GM19438 (cell line): ENCODE data around the gene BTBD6.

ENCODE experiments used
- ATAC-seq: cut with Tn5 transposase; IDR thresholded peaks from one replicate; pipeline ENCODE4 v1.9.1; 2021; ENCODE audit warnings: low read depth; ENCODE audit not compliant: unreplicated experiment

Gene BTBD6

DNA sequence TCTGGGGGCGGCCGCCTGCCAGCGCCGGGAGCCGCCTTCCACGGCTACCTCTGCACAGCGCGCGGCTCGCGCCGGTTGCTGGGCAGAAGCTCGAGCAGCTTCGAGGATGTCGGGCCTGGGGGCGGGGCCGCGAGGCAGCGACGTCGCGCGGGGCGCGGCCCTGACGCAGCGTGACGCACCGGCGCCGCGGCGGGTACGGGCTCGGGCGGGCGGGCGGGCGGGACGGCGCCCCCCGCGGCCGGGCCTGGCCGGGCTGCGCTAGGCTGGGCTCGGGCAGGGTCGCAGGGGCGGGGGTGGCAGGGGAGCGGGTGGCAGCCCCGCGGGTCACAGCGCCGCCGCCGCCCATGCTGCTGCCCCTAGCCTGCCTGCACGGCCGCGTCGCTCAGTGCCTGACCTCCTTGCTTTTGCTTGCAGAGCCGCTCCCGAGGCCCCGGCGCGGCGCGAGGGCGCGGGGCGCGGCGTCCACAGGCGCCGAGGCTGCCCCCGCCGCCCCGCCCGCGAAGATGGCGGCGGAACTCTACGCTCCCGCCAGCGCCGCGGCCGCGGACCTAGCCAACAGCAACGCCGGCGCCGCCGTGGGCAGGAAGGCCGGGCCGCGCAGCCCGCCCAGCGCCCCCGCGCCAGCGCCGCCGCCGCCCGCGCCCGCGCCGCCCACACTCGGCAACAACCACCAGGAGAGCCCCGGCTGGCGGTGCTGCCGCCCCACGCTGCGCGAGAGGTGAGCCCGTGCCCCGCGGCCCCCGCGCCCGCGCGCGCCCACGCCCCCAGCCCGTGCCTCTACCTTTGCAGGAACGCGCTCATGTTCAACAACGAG lies at the start of gene BTBD6:
TSS of gene BTBD6 (plus strand) at position 166 of the 814 bp plus-strand sequence. CDS start at position 345, 179 bp downstream.
- peak; percentile 77 for ATAC-seq

DNA sequence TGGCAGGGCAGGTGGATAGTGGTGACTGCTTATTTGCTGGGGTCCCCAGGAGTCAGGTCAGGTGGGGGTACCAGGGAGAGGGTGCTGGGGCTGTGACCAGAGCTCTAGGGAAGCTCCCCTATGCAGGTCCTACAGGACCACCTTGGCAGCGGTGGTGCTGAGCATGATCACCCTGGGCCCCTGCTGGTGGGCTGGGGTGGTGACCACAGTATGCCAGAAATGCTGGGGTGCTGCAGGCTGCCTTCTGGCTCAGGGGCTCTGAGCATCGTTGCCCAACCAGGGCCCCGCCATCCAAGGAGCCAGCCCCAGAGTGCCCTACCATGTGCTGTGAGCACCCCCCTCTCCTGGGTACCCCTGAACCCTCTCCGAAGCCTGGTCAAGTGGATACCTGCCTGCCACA lies 49.7 kb upstream of the BTBD6 start:
- ATAC-seq, result no peak

DNA sequence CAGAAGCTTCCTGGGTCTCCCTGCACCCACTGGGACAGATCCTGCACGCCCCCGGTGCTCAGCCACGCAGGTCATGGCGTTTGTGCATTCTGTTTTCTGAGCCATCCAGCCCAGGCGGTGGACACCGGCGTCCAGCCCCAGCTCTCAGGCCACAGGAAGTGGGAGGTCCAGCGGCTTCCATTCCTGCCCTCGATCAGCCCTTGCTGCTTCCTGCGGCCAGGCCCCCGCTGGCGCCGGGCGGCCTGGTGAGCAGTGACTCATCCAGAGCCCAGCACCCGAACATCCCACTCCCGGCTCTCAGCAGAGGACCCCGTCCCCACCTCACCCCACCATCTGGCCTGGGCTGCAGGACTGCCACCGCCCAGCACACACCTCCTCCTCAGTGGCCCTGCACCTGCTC lies 49.2 kb upstream of the BTBD6 start:
- no peak for ATAC-seq

- no peak for ATAC-seq
Observed at GRCh38 chr14:105200074-105200473, 48.3 kb upstream of the BTBD6 start.

DNA sequence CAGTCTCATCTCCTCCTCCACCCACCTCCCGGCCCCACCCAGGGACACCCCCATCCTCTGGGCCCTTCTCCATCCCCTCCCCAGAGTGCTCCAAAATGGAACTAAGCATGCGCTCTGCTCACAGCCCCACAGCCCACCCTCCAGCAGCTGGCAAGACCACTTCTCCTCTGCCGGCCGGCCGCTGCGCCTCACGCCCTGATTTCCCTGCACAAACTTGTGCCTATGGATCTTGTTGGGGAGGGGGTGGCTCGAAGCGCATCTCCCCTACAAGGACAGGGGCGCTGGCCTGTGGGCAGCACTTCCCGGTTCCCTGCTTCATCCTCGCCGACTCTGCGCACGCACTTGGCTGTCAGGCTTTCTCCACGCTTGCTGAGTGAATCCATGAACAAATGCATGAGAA lies 47.7 kb upstream of the BTBD6 start:
- ATAC-seq, result no peak

DNA sequence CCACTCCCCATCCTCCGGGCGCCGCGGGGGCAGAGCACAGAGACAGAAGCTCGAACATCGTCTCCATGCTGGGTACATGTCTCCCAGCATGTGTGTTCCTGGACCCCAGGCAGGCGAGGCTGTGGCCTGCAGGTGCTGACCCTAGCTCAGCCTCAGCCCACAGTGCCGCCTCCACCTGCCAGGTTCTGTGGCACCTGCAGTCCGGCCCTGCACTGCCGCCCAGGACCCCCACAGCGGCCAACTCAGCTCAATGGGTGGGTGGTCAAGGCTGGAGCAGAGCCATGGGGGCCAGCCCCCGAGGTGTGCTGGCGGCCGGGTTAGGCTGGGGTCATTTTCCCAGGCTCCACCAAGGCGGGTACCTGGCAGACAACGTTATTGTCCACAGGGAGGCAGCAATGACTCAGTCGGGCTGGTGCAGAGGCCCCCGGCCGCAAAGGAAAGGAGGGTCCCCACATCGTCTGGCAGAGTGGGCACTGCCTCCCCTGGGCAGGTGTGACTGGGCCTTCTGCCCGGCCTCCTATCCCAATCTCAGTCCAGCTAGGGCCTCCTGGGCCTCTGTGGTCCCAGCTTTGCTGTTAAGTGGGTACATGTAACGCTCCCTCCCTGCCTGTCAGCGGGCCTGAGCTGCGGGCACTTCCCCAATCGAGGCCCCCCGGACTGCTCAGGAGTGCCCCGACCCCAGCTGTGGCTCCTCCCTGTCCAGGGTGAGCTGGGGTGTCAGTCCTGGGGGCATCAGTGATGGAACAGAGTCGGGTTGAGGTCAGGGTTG lies 47.0 kb upstream of the BTBD6 start:
- ATAC-seq, result no peak

GRCh38 chr14:105201925-105202513 lies 46.3 kb upstream of the BTBD6 start:
- ATAC-seq, result no peak

GRCh38 chr14:105203057-105203531 lies 45.2 kb upstream of the BTBD6 start:
- ATAC-seq, result no peak

GRCh38 chr14:105203701-105204100 lies 44.6 kb upstream of the BTBD6 start:
- no peak for ATAC-seq

DNA sequence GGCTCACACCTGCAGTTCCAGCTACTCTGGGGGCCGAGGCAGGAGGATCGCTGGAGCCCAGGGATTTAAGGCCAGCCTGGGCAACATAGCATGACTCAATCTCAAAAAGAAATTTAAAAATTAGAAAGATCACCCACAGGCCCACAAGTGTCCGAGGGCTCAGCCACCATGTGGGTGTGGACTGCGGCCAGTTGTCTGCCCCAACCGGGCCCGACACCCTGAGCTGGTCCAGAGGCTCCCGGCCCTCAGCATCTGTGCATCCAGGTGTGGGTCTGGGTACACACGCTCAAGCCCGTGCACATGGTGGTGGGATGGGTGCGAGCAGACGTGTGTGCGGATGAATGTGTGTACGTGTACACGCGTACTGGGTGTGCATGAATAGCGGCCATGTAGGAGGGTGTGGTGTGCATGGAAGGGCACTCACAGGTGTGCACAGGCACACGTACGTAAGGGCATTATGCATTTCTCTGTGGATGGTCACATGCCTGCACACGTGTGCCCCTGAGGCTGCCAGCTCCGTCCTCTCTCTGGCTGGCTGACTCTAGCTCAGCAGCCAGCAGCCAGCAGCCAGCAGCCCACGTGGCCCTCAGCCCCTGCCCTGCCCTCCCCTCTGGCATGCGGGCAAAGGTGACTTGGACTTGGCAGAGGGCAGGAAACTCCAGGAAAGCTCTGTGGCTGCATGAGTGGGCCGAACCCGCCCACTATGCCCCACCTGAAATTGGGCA lies 44.0 kb upstream of the BTBD6 start:
- no peak for ATAC-seq

DNA sequence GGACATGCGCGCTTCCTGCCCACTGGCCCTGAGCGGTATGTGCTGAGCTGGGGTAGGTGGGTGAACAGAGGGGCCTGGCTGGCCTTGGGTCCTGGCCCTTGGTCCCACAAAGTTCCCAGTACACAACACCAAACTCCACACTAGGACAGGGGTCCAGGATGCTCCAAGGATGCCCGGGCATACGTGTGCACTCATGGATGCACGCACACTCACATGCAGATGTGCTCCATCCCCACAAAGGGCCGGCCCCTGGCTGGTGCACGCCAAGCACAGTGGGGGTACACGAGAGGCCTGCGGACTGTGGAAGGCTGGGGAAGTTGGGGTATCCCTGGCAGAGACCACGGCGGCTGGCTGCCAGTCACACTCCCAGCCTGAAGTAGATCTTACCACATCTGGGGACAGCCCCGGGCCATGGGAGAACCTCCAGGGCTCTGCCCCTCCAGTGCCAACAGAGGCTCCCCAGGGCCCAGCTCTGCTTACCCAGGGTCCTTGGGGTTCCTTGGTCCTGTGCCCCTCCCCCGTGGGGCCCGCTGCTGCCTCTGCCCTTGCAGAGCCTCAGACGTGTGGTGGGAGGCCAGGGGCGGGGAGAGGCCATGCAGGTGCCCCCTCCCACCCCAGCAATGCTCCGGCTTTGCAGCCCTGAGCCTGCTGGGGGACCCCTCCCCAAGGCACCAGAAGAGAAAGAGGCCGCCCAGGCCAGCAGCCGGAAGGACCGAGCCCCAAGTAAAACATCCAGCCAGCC lies 43.2 kb upstream of the BTBD6 start:
- no peak for ATAC-seq

DNA sequence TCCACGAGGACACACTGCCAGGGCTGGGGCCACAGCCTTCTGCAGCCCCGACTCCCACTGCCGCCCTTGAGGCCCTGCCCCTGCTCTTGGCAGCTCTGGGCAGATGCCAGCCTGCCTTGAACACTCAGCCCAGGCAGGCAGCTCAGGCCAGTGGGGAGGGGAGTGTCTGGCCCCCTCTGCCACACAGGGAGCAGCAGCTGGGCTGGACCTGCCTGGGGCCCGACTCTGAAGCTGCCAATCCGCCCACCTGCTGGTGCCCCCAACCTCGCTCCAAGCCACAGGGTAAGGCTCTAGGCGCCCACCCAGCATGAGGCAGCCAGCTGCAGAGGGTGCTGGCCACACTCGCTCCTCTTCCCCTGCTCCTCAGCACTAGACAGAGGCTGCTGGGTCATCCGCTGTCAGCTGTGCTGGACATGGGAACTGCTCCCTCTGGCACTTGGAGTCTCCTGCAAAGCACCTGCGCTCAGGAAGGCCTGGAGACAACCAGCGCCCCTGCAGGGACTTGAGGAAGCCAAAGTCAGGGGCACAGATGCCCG lies 42.6 kb upstream of the BTBD6 start:
- no peak for ATAC-seq

- no peak for ATAC-seq
Observed at GRCh38 chr14:105206873-105207272, 41.5 kb upstream of the BTBD6 start.

- no peak for ATAC-seq
Observed at GRCh38 chr14:105207460-105207901, 40.9 kb upstream of the BTBD6 start.

GRCh38 chr14:105207996-105208737 lies 40.2 kb upstream of the BTBD6 start:
- ATAC-seq, result no peak

GRCh38 chr14:105208738-105209075 lies 39.6 kb upstream of the BTBD6 start:
- ATAC-seq, result no peak

DNA sequence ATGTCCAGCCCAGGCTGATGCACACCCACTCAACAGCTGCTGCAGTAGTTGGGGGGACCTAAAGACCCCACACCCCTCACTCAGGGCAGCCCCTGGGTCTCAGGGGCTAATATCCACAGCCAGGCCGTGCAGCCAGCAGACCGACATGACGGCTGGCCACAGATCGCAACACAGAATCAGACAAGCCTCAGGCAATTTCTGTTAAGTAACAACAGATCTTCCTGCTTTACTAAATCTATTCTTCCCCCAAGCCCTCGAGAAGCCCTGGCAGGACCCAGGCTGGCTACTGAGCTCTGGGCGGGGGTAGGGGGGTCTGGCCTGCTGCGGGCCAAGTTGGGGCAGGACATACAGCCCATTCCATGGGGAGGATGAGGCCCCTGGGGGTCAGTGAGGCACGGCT lies 39.2 kb upstream of the BTBD6 start:
- no peak for ATAC-seq

- ATAC-seq, result no peak
Observed at GRCh38 chr14:105209646-105210045, 38.7 kb upstream of the BTBD6 start.
